Activated T-helper 1 cell treated with anti-CD3 and anti-CD28 coated beads, Interleukin-12 subunit alpha, Interleukin-12 subunit beta, Interleukin-2, Interleukin-4 antibody, amounts not matched to agents 30 ng/mL and 10 ng/mL and 1 ng/mL, durations not matched to agents 14 hours and 24 hours and 36 hours (primary cell): ENCODE results near the gene RBM10. TPM values are rescaled to one million over a fixed set of nuclear protein-coding genes. Genes with fewer than 3 reads are reported as not detected.
"Not testable (repeated sequence)": the region's sequence is repeated elsewhere in the genome, so short reads cannot be mapped to it uniquely, and the experiment has no call there.

Experiments used
- DNase-seq: peaks from one replicate; pipeline ENCODE4 v3.0.0; 2021; ENCODE audit warnings: low spot score
- H3K27ac Mint-ChIP-seq: one replicate; pipeline ENCODE4 v1.8.0; 2021; ENCODE audit warnings: mild to moderate bottlenecking, mixed read lengths
- H3K27me3 Mint-ChIP-seq: one replicate; pipeline ENCODE4 v1.8.0; 2022; ENCODE audit warnings: mild to moderate bottlenecking, moderate library complexity, mixed read lengths; ENCODE audit not compliant: insufficient read depth
- H3K36me3 Mint-ChIP-seq: one replicate; pipeline ENCODE4 v1.8.0; 2021; ENCODE audit warnings: low read depth, mixed read lengths
- H3K4me1 Mint-ChIP-seq: one replicate; pipeline ENCODE4 v1.8.0; 2021; ENCODE audit warnings: low read depth, mixed read lengths
- H3K4me3 Mint-ChIP-seq: one replicate; pipeline ENCODE4 v1.8.0; 2021; ENCODE audit warnings: mild to moderate bottlenecking, moderate library complexity, mixed read lengths
- H3K9me3 Mint-ChIP-seq: one replicate; pipeline ENCODE4 v1.8.0; 2021; ENCODE audit warnings: mixed read lengths
- intact Hi-C: fragments of 100-400 bp; cut with micrococcal nuclease; formaldehyde crosslinking; loops from one replicate; pipeline ENCODE4 v1.15.1; 2024
- total RNA-seq: library from RNA; stranded (reverse); gene quantifications from 2 replicates; pipeline ENCODE4 v1.2.3, GENCODE V29; 2022

RBM10 gene
- total RNA-seq, 1 donor from 2014 or later = 64.1 TPM

- H3K36me3 Mint-ChIP-seq, H3K27ac Mint-ChIP-seq, H3K9me3 Mint-ChIP-seq, H3K4me1 Mint-ChIP-seq, intact Hi-C loops, DNase-seq, H3K4me3 Mint-ChIP-seq, H3K27me3 Mint-ChIP-seq: not testable (repeated sequence)
Measured at GRCh38 chrX:47135650-47136049, 9.4 kb upstream of the RBM10 start.

- intact Hi-C loops = no loop called here
- H3K27me3 Mint-ChIP-seq = no peaks in the 10 kb centered on the region
- no peak for DNase-seq
- no peak overlapping the region for H3K4me3 Mint-ChIP-seq
- peaks cover 6% of the 10 kb centered on the region for H3K4me1 Mint-ChIP-seq
- peaks cover 17% of the 10 kb centered on the region for H3K36me3 Mint-ChIP-seq
- no peaks in the 10 kb centered on the region for H3K9me3 Mint-ChIP-seq
- no peak overlapping the region for H3K27ac Mint-ChIP-seq
Measured at GRCh38 chrX:47138171-47138570, 6.8 kb upstream of the RBM10 start.

GRCh38 chrX:47143894-47144625 is 961 bp upstream of the RBM10 start:
- H3K9me3 Mint-ChIP-seq = peaks cover 3% of the 10 kb centered on the region
- intact Hi-C loops = loop anchor here (1.0 to 2.0 kb wide), 2 partner anchors 308 to 515 kb away; partner anchors contain the start of gene UXT
- H3K4me1 Mint-ChIP-seq = peaks cover 18% of the 10 kb centered on the region
- H3K36me3 Mint-ChIP-seq = peaks cover 34% of the 10 kb centered on the region
- peak overlapping the region; percentile 100 for H3K4me3 Mint-ChIP-seq
- no peak for DNase-seq
- peaks cover 2% of the 10 kb centered on the region for H3K27me3 Mint-ChIP-seq
- H3K27ac Mint-ChIP-seq = peak overlapping the region; percentile 100

DNA sequence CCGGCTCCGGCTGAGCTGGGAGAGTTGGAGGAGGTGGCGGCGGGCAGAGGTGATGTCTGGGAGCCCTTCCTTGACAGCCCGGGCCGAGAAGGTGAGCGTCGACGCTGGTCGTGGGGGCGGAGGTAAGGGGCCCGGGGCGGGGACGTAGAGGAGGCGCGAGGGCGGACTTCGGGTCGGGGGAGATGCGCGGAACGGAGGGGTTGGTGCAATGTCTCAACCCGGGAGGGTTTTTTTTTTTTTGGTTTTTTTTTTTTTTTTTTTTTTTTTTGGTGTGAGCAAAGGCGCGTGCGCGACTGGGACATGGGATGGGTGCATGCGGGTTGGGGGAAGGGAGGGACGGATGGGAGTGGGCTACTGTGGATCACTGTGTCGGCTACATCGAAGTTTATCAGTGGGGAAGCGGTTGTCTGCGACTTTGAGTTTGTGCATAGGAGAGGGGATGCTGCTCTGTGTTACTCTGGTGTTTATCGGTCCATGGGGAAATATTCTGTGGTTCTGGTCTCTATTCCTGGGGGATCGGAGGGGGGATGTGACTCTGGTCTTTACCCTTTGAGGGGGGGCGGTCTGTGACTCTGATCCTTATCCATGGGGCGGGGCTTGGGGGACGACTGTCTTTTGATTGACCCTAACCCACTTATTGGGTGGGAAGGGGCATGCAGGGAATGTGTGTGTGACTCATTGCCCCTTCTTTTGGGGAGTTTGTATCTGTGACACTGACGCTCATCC is 537 bp downstream of the RBM10 start:
- H3K36me3 Mint-ChIP-seq = peaks cover 41% of the 10 kb centered on the region
- DNase-seq = no peak

GRCh38 chrX:47146121-47146935 is 1.3 kb downstream of the RBM10 start:
- DNase-seq = no peak
- peaks cover 3% of the 10 kb centered on the region for H3K9me3 Mint-ChIP-seq
- H3K27me3 Mint-ChIP-seq = peaks cover 2% of the 10 kb centered on the region
- intact Hi-C loops = no loop called here
- peaks cover 40% of the 10 kb centered on the region for H3K36me3 Mint-ChIP-seq
- peaks cover 18% of the 10 kb centered on the region for H3K4me1 Mint-ChIP-seq
- H3K4me3 Mint-ChIP-seq = peak overlapping the region; percentile 100
- H3K27ac Mint-ChIP-seq = peak overlapping the region; percentile 100

More for the DNA sequence above, 537 bp downstream of the RBM10 start:
- H3K9me3 Mint-ChIP-seq = peaks cover 3% of the 10 kb centered on the region
- peak overlapping the region; percentile 100 for H3K4me3 Mint-ChIP-seq
- intact Hi-C loops = loop anchor here (1.0 to 2.0 kb wide), 6 partner anchors 16 to 513 kb away; partner anchors contain the start of gene UXT
- H3K27me3 Mint-ChIP-seq = peaks cover 2% of the 10 kb centered on the region
- peak overlapping the region; percentile 100 for H3K27ac Mint-ChIP-seq
- H3K4me1 Mint-ChIP-seq = peaks cover 18% of the 10 kb centered on the region

GRCh38 chrX:47146936-47147859 is 2.2 kb downstream of the RBM10 start:
- intact Hi-C loops = no loop called here
- peaks cover 37% of the 10 kb centered on the region for H3K36me3 Mint-ChIP-seq
- H3K27ac Mint-ChIP-seq = peak overlapping the region; percentile 18

GRCh38 chrX:47148946-47149345 is 3.9 kb downstream of the RBM10 start:
- no peak for DNase-seq
- Mint-ChIP-seq H3K9me3 (peaks cover 3% of the 10 kb centered on the region), H3K27ac (no peak overlapping the region), H3K36me3 (peaks cover 30% of the 10 kb centered on the region), H3K27me3 (peaks cover 2% of the 10 kb centered on the region), H3K4me3 (no peak overlapping the region), H3K4me1 (peaks cover 8% of the 10 kb centered on the region)
- intact Hi-C loops = no loop called here

More at GRCh38 chrX:47146936-47147859, 2.2 kb downstream of the RBM10 start:
- peak overlapping the region; percentile 57 for H3K4me3 Mint-ChIP-seq
- DNase-seq = no peak
- peaks cover 2% of the 10 kb centered on the region for H3K27me3 Mint-ChIP-seq
- peaks cover 3% of the 10 kb centered on the region for H3K9me3 Mint-ChIP-seq
- H3K4me1 Mint-ChIP-seq = peaks cover 18% of the 10 kb centered on the region

DNA sequence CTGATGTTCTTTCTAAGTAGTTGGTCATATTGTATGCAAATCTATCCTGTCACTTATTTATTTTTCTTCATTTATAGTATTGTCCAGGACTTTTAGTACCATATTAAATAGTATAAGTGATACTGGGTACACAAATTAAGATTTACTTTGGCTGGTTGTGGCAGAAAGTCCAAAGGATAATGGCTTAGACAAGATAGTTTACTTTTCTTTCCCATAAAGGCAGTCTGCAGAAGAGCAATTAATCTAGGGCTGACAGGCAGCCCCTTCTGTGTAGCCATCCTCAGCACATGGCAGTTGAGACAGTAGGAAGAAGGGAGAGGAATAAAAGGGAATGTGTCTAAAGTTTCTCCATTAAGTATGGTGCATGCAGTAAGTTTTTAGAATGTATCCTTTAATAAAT is 6.4 kb downstream of the RBM10 start:
- no peak overlapping the region for H3K4me3 Mint-ChIP-seq
- H3K27me3 Mint-ChIP-seq = no peaks in the 10 kb centered on the region
- H3K36me3 Mint-ChIP-seq = peaks cover 29% of the 10 kb centered on the region
- no peak for DNase-seq
- peaks cover 3% of the 10 kb centered on the region for H3K9me3 Mint-ChIP-seq
- intact Hi-C loops = no loop called here
- peaks cover 8% of the 10 kb centered on the region for H3K4me1 Mint-ChIP-seq
- no peak overlapping the region for H3K27ac Mint-ChIP-seq

DNA sequence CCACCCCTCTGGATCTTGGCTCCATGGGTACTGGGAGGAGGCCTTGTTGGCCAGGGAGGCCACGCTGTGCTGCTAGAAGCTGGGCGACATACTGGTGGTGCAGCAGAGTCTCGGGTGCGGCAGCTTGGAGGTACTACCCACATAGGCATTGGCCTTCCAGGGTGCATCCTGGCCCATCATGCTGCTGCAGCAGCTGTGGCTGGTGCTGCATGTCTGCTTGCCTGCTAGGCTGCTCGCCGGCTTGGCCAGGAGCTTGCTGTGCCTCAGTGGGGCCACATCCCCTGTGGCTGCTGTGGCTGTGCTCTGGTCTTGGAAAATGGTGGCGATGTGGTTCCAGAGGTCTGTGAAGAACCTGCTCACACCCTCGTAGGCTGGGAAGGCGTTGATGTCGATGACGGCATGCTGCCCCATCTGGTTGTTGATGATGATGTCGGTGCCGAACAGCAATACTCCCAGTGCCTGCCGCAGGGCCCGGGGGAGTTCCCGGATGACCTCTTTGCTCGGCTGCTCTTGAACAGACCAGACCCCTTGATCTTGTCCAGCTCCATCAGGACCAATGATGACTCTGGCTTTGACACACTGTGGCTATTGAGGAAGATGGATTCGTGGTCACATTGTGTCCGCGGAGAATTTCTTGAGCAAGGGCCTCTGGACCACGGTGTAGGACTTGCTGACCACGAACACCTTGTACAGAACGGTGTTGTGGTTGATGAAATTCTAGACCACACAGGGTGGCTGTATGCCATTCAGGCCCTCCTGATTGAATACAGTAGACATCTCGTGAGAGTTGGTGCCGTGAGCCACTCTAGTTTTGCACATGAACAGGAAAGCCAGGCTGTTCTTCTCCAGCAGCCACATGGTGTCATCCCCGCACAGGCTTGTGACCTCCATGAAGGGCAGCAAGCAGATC is 11.8 kb downstream of the RBM10 start:
- Mint-ChIP-seq H3K36me3 (peaks cover 13% of the 10 kb centered on the region), H3K27ac (no peak overlapping the region), H3K4me1 (no peaks in the 10 kb centered on the region), H3K9me3 (no peaks in the 10 kb centered on the region), H3K4me3 (no peak overlapping the region), H3K27me3 (no peaks in the 10 kb centered on the region)
- intact Hi-C loops = no loop called here
- DNase-seq = no peak

GRCh38 chrX:47158131-47158530 is 13.1 kb downstream of the RBM10 start:
- no peak overlapping the region for H3K4me3 Mint-ChIP-seq
- no peaks in the 10 kb centered on the region for H3K9me3 Mint-ChIP-seq
- no peak for DNase-seq
- intact Hi-C loops = no loop called here
- no peak overlapping the region for H3K27ac Mint-ChIP-seq
- H3K4me1 Mint-ChIP-seq = no peaks in the 10 kb centered on the region
- H3K36me3 Mint-ChIP-seq = peaks cover 15% of the 10 kb centered on the region
- no peaks in the 10 kb centered on the region for H3K27me3 Mint-ChIP-seq

DNA sequence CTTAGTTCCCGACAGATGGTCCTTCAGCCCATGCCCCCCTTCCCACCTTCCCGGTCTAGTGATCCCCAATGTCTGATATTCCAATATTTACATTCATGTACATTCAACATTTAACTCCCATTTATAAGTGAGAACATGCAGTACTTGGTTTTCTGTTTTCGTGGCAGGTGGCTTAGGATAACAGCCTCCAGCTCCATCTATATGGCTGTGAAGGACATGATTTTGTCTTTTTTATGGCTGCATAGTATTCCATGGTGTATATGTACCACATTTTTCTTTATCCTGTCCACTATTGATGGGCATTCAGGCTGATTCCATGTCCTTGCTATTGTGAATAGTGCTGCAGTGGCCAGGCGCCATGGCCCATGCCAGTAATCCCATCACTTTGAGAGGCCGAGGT is 13.8 kb downstream of the RBM10 start:
- H3K4me3 Mint-ChIP-seq = no peak overlapping the region
- intact Hi-C loops = no loop called here
- H3K4me1 Mint-ChIP-seq = no peaks in the 10 kb centered on the region
- H3K27me3 Mint-ChIP-seq = no peaks in the 10 kb centered on the region
- no peak overlapping the region for H3K27ac Mint-ChIP-seq
- DNase-seq = no peak
- no peaks in the 10 kb centered on the region for H3K9me3 Mint-ChIP-seq
- peaks cover 15% of the 10 kb centered on the region for H3K36me3 Mint-ChIP-seq
